Measurements from ENCODE around the gene GPR37L1.

GPR37L1 gene

DNA sequence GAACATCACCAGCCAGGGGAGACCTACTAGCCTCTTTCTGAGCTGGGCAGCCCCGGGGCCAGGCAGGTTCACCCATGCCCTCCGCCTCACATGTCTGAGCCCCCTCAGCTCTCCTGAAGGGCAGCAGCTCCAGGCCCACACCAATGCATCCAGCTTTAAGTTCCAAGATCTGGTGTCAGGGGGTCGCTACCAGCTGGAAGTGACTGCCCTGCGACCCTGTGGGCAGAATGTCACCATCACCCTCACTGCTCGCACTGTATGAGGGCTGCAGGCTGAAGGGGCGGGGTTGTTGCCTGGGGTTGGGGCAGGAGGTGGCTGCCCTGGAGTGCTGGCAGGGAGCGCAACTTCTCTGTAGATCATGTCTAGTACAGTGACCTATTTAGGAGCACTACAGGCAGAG, 46.1 kb downstream of the GPR37L1 start:
- intact Hi-C loops (cut with DNase I; ENCODE audit: low total_unique reads) = no loop called here
- DNase-seq = no peak

GRCh38 chr1:202170726-202171125, 48.0 kb downstream of the GPR37L1 start:
- H3K36me3 ChIP-seq = no peaks in the 10 kb centered on the region
- TF ChIP-seq, protein P1, sequence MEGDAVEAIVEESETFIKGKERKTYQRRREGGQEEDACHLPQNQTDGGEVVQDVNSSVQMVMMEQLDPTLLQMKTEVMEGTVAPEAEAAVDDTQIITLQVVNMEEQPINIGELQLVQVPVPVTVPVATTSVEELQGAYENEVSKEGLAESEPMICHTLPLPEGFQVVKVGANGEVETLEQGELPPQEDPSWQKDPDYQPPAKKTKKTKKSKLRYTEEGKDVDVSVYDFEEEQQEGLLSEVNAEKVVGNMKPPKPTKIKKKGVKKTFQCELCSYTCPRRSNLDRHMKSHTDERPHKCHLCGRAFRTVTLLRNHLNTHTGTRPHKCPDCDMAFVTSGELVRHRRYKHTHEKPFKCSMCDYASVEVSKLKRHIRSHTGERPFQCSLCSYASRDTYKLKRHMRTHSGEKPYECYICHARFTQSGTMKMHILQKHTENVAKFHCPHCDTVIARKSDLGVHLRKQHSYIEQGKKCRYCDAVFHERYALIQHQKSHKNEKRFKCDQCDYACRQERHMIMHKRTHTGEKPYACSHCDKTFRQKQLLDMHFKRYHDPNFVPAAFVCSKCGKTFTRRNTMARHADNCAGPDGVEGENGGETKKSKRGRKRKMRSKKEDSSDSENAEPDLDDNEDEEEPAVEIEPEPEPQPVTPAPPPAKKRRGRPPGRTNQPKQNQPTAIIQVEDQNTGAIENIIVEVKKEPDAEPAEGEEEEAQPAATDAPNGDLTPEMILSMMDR (IDR thresholded peaks at IDR 0.05) = no peak
- no peaks in the 10 kb centered on the region for H3K4me1 ChIP-seq
- DNase-seq = no peak
- no peak overlapping the region for H3K27ac ChIP-seq
- intact Hi-C loops (cut with DNase I; ENCODE audit: low total_unique reads) = no loop called here
- no peaks in the 10 kb centered on the region for H3K9me3 ChIP-seq
- H3K27me3 ChIP-seq = peaks cover 0 to 4% of the 10 kb centered on the region in 2 donors
- no peak overlapping the region for H3K4me3 ChIP-seq

More for the DNA sequence above, 46.1 kb downstream of the GPR37L1 start:
- Histone ChIP-seq H3K27ac (no peak overlapping the region), H3K27me3 (peaks cover 0 to 4% of the 10 kb centered on the region in 2 donors), H3K9me3 (no peaks in the 10 kb centered on the region), H3K36me3 (no peaks in the 10 kb centered on the region), H3K4me3 (no peak overlapping the region), H3K4me1 (no peaks in the 10 kb centered on the region)
- TF ChIP-seq, protein P1 (IDR thresholded peaks at IDR 0.05) = no peak

GRCh38 chr1:202171292-202172014, 48.7 kb downstream of the GPR37L1 start:
- no peaks in the 10 kb centered on the region for H3K9me3 ChIP-seq
- TF ChIP-seq, protein P1 (IDR thresholded peaks at IDR 0.05) = no peak

GRCh38 chr1:202172015-202172355, 49.3 kb downstream of the GPR37L1 start:
- TF ChIP-seq, protein P1 (IDR thresholded peaks at IDR 0.05) = no peak
- H3K9me3 ChIP-seq = no peaks in the 10 kb centered on the region
- intact Hi-C loops (cut with DNase I; ENCODE audit: low total_unique reads) = no loop called here
- H3K27me3 ChIP-seq = peaks cover 0 to 4% of the 10 kb centered on the region in 2 donors
- no peaks in the 10 kb centered on the region for H3K36me3 ChIP-seq
- no peak for DNase-seq
- no peak overlapping the region for H3K27ac ChIP-seq
- no peaks in the 10 kb centered on the region for H3K4me1 ChIP-seq
- H3K4me3 ChIP-seq = no peak overlapping the region

More at GRCh38 chr1:202171292-202172014, 48.7 kb downstream of the GPR37L1 start:
- Histone ChIP-seq H3K4me3 (no peak overlapping the region), H3K27me3 (peaks cover 0 to 4% of the 10 kb centered on the region in 2 donors), H3K27ac (no peak overlapping the region), H3K36me3 (no peaks in the 10 kb centered on the region), H3K4me1 (no peaks in the 10 kb centered on the region)
- DNase-seq = no peak
- intact Hi-C loops (cut with DNase I; ENCODE audit: low total_unique reads) = no loop called here

DNA sequence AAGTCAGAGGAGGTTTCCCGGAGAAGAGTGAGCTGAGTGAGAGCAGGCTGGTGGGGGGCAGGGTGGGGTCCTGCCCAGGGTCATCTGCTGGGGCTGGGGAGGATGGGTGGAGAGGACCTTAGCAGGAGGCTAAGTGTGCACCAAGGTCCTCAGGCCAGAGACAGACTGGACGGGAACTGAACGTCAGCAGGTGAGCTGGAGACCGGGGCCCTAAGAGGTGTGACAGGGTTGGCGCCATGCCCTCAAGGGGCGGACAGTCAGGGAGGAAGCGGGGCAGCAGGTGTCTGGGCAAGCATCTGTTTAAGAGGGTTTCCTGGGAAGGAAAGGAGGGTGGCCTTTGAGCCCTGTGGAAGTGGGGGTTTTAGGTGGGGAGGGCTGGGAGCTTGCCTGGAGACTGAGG, 51.3 kb downstream of the GPR37L1 start:
- no peaks in the 10 kb centered on the region for H3K36me3 ChIP-seq
- no peaks in the 10 kb centered on the region for H3K4me1 ChIP-seq
- H3K27me3 ChIP-seq = peaks cover 0 to 8% of the 10 kb centered on the region in 2 donors
- no peaks in the 10 kb centered on the region for H3K9me3 ChIP-seq
- DNase-seq = no peak
- TF ChIP-seq, protein P1 (IDR thresholded peaks at IDR 0.05) = no peak
- H3K4me3 ChIP-seq = no peak overlapping the region
- intact Hi-C loops (cut with DNase I; ENCODE audit: low total_unique reads) = no loop called here
- H3K27ac ChIP-seq = no peak overlapping the region
